H1 (cell line): ENCODE results near the gene COL17A1. TPM values are rescaled to one million over a fixed set of nuclear protein-coding genes. Genes with fewer than 3 reads are reported as not detected.
A peak's percentile ranks its signal among the peaks of the same experiment; 100 is the strongest.

Source experiments
- CTCF ChIA-PET: fragments of 300-600 bp; sonication (Branson Sonifier 250); formaldehyde crosslinking; loops from one replicate; lab custom pipeline; 2021; ENCODE audit not compliant: partially characterized antibody; lab: Charles Lee
- POLR2A ChIA-PET: fragments of 300-600 bp; sonication (Branson Sonifier 250); formaldehyde crosslinking; loops from one replicate; lab custom pipeline; 2021; ENCODE audit warnings: inconsistent platforms; ENCODE audit not compliant: partially characterized antibody; lab: Charles Lee
- DNase-seq, 2 experiments: peaks; one replicate each; pipeline versions ENCODE4 v3.0.0 to v3.0.0-alpha.2; 2010 to 2022; ENCODE audit warnings: low spot score in 2 of 2, low read depth in 1 of 2, mixed read lengths in 1 of 2
- FAIRE-seq: peaks from 2 replicates; lab custom pipeline; 2011; peaks lifted over from hg19 to GRCh38; lab: Jason Lieb, UNC
- H2AFZ ChIP-seq: 2 replicates; pipeline ENCODE4 v1.8.1; 2012; ENCODE audit warnings: low read length, inconsistent platforms
- H2AK5ac ChIP-seq: 2 replicates; pipeline ENCODE4 v1.6.1; 2013; ENCODE audit warnings: low read depth, low read length
- H2BK120ac ChIP-seq: replicated peaks from 2 replicates; pipeline ENCODE3; 2013; ENCODE audit warnings: low read depth, low read length, inconsistent platforms
- H2BK12ac ChIP-seq: 2 replicates; pipeline ENCODE4 v1.6.1; 2013; ENCODE audit warnings: low read depth, low read length
- H2BK15ac ChIP-seq: 2 replicates; pipeline ENCODE4 v1.6.1; 2013; ENCODE audit warnings: low read length
- H2BK20ac ChIP-seq: 2 replicates; pipeline ENCODE4 v1.6.1; 2013; ENCODE audit warnings: low read length
- H2BK5ac ChIP-seq: 2 replicates; pipeline ENCODE4 v1.6.1; 2013; ENCODE audit warnings: low read depth, low read length
- H3K14ac ChIP-seq: 2 replicates; pipeline ENCODE4 v1.6.1; 2013; ENCODE audit warnings: inconsistent platforms; ENCODE audit not compliant: insufficient read length
- H3K18ac ChIP-seq: 2 replicates; pipeline ENCODE4 v1.6.1; 2013; ENCODE audit warnings: low read length; ENCODE audit errors: extremely low read depth
- H3K23ac ChIP-seq: 2 replicates; pipeline ENCODE4 v1.6.1; 2013; ENCODE audit warnings: inconsistent platforms; ENCODE audit not compliant: insufficient read length
- H3K23me2 ChIP-seq: 2 replicates; pipeline ENCODE4 v1.6.1; 2013; ENCODE audit warnings: low read depth, low read length
- H3K27ac ChIP-seq: 2 replicates; pipeline ENCODE4 v1.6.1; 2011; ENCODE audit warnings: low read depth, low read length, inconsistent platforms
- H3K27me3 ChIP-seq, 4 experiments: replicated peaks in 1 of 4; 1 replicate in 1 of 4; 2 replicates in 3 of 4; pipeline versions ENCODE4 v1.6.1 to v1.8.1; 2011 to 2013; ENCODE audit warnings: low read length in 3 of 4, mild to moderate bottlenecking in 3 of 4, inconsistent platforms in 2 of 4, mixed read lengths in 2 of 4, moderate library complexity in 1 of 4; ENCODE audit not compliant: control insufficient read depth in 3 of 4, insufficient read depth in 3 of 4; ENCODE audit errors: extremely low read depth in 1 of 4
- H3K36me3 ChIP-seq, 4 experiments: 2 replicates each; pipeline versions ENCODE4 v1.6.1 to v1.8.1; 2011 to 2013; ENCODE audit warnings: mild to moderate bottlenecking in 4 of 4, low read length in 3 of 4, moderate library complexity in 2 of 4, control low read depth in 1 of 4, inconsistent platforms in 1 of 4; ENCODE audit not compliant: insufficient read depth in 4 of 4, control insufficient read depth in 2 of 4
- H3K4ac ChIP-seq: replicated peaks from 2 replicates; pipeline ENCODE3; 2013; ENCODE audit warnings: low read length, low read depth, mixed read lengths, inconsistent platforms; ENCODE audit not compliant: insufficient read length
- H3K4me1 ChIP-seq, 4 experiments: replicated peaks in 1 of 4; 1 replicate in 1 of 4; 2 replicates in 3 of 4; pipeline versions ENCODE4 v1.6.1 to v1.8.1; 2011 to 2013; ENCODE audit warnings: low read length in 3 of 4, inconsistent platforms in 2 of 4, mixed read lengths in 1 of 4; ENCODE audit not compliant: insufficient read depth in 4 of 4, control insufficient read depth in 3 of 4
- H3K4me2 ChIP-seq, 2 experiments: 2 replicates each; pipeline versions ENCODE4 v1.6.1 to v1.8.1; 2011 to 2013; ENCODE audit warnings: low read depth in 2 of 2, low read length in 2 of 2, control low read depth in 1 of 2, inconsistent platforms in 1 of 2, mild to moderate bottlenecking in 1 of 2; ENCODE audit not compliant: insufficient read depth in 1 of 2
- H3K4me3 ChIP-seq, 4 experiments: fragments of 200-600, 300-600 bp in 1 of 4; sonication (generic), shearing (Covaris generic), sonication (Bioruptor Twin) in 1 of 4; 2 replicates each; pipeline versions ENCODE4 v1.5.1 to v1.8.1; 2011 to 2016; ENCODE audit warnings: low read length in 4 of 4, low read depth in 3 of 4, control low read depth in 2 of 4, inconsistent platforms in 2 of 4, mild to moderate bottlenecking in 2 of 4, mixed read lengths in 1 of 4, moderate library complexity in 1 of 4; ENCODE audit not compliant: insufficient read depth in 2 of 4; ENCODE audit errors: extremely low read depth in 1 of 4
- H3K56ac ChIP-seq: replicated peaks from 2 replicates; pipeline ENCODE3; 2013; ENCODE audit warnings: low read depth, mild to moderate bottlenecking, mixed read lengths, low read length, inconsistent platforms; ENCODE audit not compliant: insufficient read length
- H3K79me1 ChIP-seq: 2 replicates; pipeline ENCODE4 v1.6.1; 2013; ENCODE audit warnings: low read depth, low read length, control low read depth
- H3K79me2 ChIP-seq, 2 experiments: 2 replicates each; pipeline versions ENCODE4 v1.6.1 to v1.8.1; 2012 to 2013; ENCODE audit warnings: low read length in 2 of 2, mild to moderate bottlenecking in 2 of 2, inconsistent platforms in 1 of 2; ENCODE audit not compliant: insufficient read depth in 2 of 2, control insufficient read depth in 1 of 2
- H3K9ac ChIP-seq, 4 experiments: replicated peaks in 1 of 4; 1 replicate in 1 of 4; 2 replicates in 3 of 4; pipeline versions ENCODE4 v1.6.1 to v1.8.1; 2011 to 2013; ENCODE audit warnings: low read depth in 3 of 4, low read length in 3 of 4, control low read depth in 2 of 4, mild to moderate bottlenecking in 2 of 4, moderate library complexity in 2 of 4, inconsistent platforms in 1 of 4; ENCODE audit errors: extremely low read depth in 1 of 4
- H3K9me3 ChIP-seq, 2 experiments: 2 replicates each; pipeline versions ENCODE4 v1.6.1 to v1.8.1; 2012 to 2013; ENCODE audit warnings: mild to moderate bottlenecking in 2 of 2, moderate library complexity in 2 of 2, control low read depth in 1 of 2, inconsistent platforms in 1 of 2, low read depth in 1 of 2, low read length in 1 of 2, mixed read lengths in 1 of 2; ENCODE audit not compliant: insufficient read depth in 2 of 2
- H4K20me1 ChIP-seq, 2 experiments: replicated peaks in 1 of 2; 2 replicates each; pipeline versions ENCODE3 to v1.8.1; 2011 to 2013; ENCODE audit warnings: inconsistent platforms in 2 of 2, low read length in 2 of 2, mild to moderate bottlenecking in 1 of 2; ENCODE audit not compliant: insufficient read depth in 2 of 2, control insufficient read depth in 1 of 2
- H4K5ac ChIP-seq: 2 replicates; pipeline ENCODE4 v1.6.1; 2013; ENCODE audit warnings: low read length, low read depth, mixed read lengths, inconsistent platforms; ENCODE audit not compliant: insufficient read length
- H4K8ac ChIP-seq: 2 replicates; pipeline ENCODE4 v1.8.0; 2013; ENCODE audit warnings: mild to moderate bottlenecking, moderate library complexity, low read length, inconsistent platforms; ENCODE audit not compliant: insufficient read depth; ENCODE audit errors: extremely low read depth
- H4K91ac ChIP-seq: replicated peaks from 2 replicates; pipeline ENCODE3; 2013; ENCODE audit warnings: low read length, mixed read lengths, inconsistent platforms; ENCODE audit not compliant: insufficient read length
- POLR2AphosphoS5 ChIP-seq: IDR thresholded peaks from 2 replicates; pipeline ENCODE4 v1.6.1; 2011; ENCODE audit warnings: low read depth, low read length
- RAD21 ChIP-seq, 2 experiments: IDR thresholded peaks in 1 of 2; conservative IDR thresholded peaks in 1 of 2; 2 replicates each; pipeline ENCODE4 v1.6.1; 2011; ENCODE audit warnings: low read depth in 2 of 2, low read length in 2 of 2, improper control_type of control experiment in 1 of 2, inconsistent platforms in 1 of 2, mild to moderate bottlenecking in 1 of 2, moderate library complexity in 1 of 2
- WGBS, 2 experiments: shearing (Covaris generic) in 1 of 2; methylation state at CpG; one replicate each; pipeline versions ENCODE4 v1.1.6 to v1.1.7; 2013 to 2015; ENCODE audit warnings: low lambda C conversion rate in 2 of 2, mixed read lengths in 2 of 2, inconsistent platforms in 1 of 2, low coverage in 1 of 2, missing lambda C conversion rate in 1 of 2; ENCODE audit not compliant: insufficient replicate concordance in 2 of 2, insufficient coverage in 1 of 2, insufficient read length in 1 of 2; ENCODE audit errors: extremely low coverage in 1 of 2, missing lambda C conversion rate in 1 of 2; 5-methylcytosine and 5-hydroxymethylcytosine counted together
- polyA plus RNA-seq, 7 experiments: library from polyadenylated mRNA; depleted of rRNA in 3 of 7; stranded (reverse) in 5 of 7; unstranded in 2 of 7; fragments of >200 nt in 5 of 7; fragments of 200-250 nt in 2 of 7; gene quantifications; 1 replicate in 5 of 7; 2 replicates in 1 of 7; 4 replicates in 1 of 7; pipeline versions ENCODE4 v1.2.1 to v1.2.3, GENCODE V29; 2011 to 2013; ENCODE audit warnings: missing spikeins in 2 of 7, mixed read lengths in 2 of 7
- total RNA-seq: library from RNA; stranded (reverse); fragmentation: NEBNext Ultra II Directional; extraction: Animal tissue kit (Norgen Biotek cat#: 25700); gene quantifications from 2 replicates; pipeline ENCODE4 v1.2.1, GENCODE V29; 2021
- TF ChIP-seq, protein P1 (sequence below), 3 experiments: IDR thresholded peaks; 1 replicate in 2 of 3; 2 replicates in 1 of 3; pipeline versions ENCODE4 v1.5.1 to v1.6.1; 2011; ENCODE audit warnings: low read length in 3 of 3, mild to moderate bottlenecking in 3 of 3, inconsistent platforms in 2 of 3, low read depth in 1 of 3, moderate library complexity in 1 of 3; ENCODE audit not compliant: insufficient read depth in 1 of 3; ENCODE audit errors: control extremely low read depth in 1 of 3

COL17A1 gene
- total and polyA plus RNA-seq, 2 of the 8 experiments (the other 6 are each of a cell fraction or from before 2014, with no cell fraction given) = 0.35 to 0.37 TPM

DNA sequence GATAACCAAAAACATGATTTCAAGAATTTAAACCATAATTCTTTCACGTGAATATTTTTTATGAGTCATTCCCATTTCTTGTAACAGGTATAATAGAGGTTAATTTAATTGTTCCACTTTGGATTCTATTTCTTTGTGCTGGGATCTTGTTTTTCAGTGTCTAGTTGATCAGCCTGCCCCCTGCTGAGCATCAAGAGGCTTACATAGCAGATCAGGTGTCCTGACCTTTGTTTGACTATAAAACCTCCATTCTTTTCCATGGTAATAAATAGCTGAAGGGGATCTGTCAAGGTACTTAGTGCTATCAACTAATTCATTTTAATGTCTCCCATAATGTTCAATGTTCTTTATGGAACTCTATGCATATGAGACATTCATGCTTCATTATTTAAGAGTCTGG lies 4.9 kb downstream of the COL17A1 start:
- ChIA-PET POLR2A (interaction anchor here (0.6 kb wide), 1 partner anchor 226 kb away, joined by 3 read pairs; no protein-coding TSS in a partner anchor), CTCF (interaction anchor here (0.7 to 2.7 kb wide), 9 partner anchors 9 to 193 kb away, joined by 3 to 8 read pairs (median 3); no protein-coding TSS in a partner anchor)
- 75% methylated on average over 1 of the region's 1 CpG; no CpG with 5 or more reads in 1 of the 2 experiments for WGBS, 2 experiments
- no peaks in the 10 kb centered on the region for H3K27me3 ChIP-seq
- 0 out of 4 replicates have a peak, but pooled peaks of 1 of the 2 experiments have one; percentile 18 for TF ChIP-seq RAD21 (IDR thresholded peaks at IDR 0.05 in 1 of 2, conservative IDR thresholded peaks at IDR 0.05 in 1 of 2; ENCODE audit: low read depth in 2 of 2, low read length in 2 of 2)
- TF ChIP-seq, protein P1, sequence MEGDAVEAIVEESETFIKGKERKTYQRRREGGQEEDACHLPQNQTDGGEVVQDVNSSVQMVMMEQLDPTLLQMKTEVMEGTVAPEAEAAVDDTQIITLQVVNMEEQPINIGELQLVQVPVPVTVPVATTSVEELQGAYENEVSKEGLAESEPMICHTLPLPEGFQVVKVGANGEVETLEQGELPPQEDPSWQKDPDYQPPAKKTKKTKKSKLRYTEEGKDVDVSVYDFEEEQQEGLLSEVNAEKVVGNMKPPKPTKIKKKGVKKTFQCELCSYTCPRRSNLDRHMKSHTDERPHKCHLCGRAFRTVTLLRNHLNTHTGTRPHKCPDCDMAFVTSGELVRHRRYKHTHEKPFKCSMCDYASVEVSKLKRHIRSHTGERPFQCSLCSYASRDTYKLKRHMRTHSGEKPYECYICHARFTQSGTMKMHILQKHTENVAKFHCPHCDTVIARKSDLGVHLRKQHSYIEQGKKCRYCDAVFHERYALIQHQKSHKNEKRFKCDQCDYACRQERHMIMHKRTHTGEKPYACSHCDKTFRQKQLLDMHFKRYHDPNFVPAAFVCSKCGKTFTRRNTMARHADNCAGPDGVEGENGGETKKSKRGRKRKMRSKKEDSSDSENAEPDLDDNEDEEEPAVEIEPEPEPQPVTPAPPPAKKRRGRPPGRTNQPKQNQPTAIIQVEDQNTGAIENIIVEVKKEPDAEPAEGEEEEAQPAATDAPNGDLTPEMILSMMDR (IDR thresholded peaks at IDR 0.05; ENCODE audit: control extremely low read depth in 1 of 3, insufficient read depth in 1 of 3, low read depth in 1 of 3, low read length in 3 of 3) = peak in 1 of 3 experiments; percentile 13; a peak in 1 of 4 replicates
- no peak for TF ChIP-seq POLR2AphosphoS5
- DNase-seq (no peak), FAIRE-seq (peak; percentile 13)
- no peak overlapping the region for H3K9ac ChIP-seq
- no peaks in the 10 kb centered on the region for H3K9me3 ChIP-seq
- H3K27ac ChIP-seq = no peak overlapping the region
- no peak overlapping the region for H4K8ac ChIP-seq
- no peaks in the 10 kb centered on the region for H4K20me1 ChIP-seq
- H3K4ac ChIP-seq = no peak overlapping the region
- H2BK12ac ChIP-seq = no peak overlapping the region
- H3K4me1 ChIP-seq = peaks cover 6 to 11% (median 9%) of the 10 kb centered on the region in 4 experiments
- no peak overlapping the region for H2AFZ ChIP-seq
- no peak overlapping the region for H2BK20ac ChIP-seq
- H2BK5ac ChIP-seq = no peak overlapping the region
- H3K23ac ChIP-seq = no peak overlapping the region
- no peaks in the 10 kb centered on the region for H3K79me1 ChIP-seq
- H3K23me2 ChIP-seq = no peaks in the 10 kb centered on the region
- H2BK120ac ChIP-seq = no peak overlapping the region
- H2BK15ac ChIP-seq = no peak overlapping the region
- no peak overlapping the region for H3K56ac ChIP-seq
- H3K18ac ChIP-seq = no peak overlapping the region
- no peaks in the 10 kb centered on the region for H3K79me2 ChIP-seq
- no peak overlapping the region for H3K4me2 ChIP-seq
- H3K36me3 ChIP-seq = no peaks in the 10 kb centered on the region
- H3K4me3 ChIP-seq = no peak overlapping the region
- H2AK5ac ChIP-seq = no peak overlapping the region
- no peak overlapping the region for H4K5ac ChIP-seq
- H3K14ac ChIP-seq = no peak overlapping the region
- no peak overlapping the region for H4K91ac ChIP-seq
